K562 (cell line): Measurements from ENCODE around the gene ASIC3. TPM values are rescaled to one million over a fixed set of nuclear protein-coding genes. Genes with fewer than 3 reads are reported as not detected.
A peak's percentile ranks its signal among the peaks of the same experiment; 100 is the strongest.

Experiments
- DIDO1 ChIP-seq: fragments of 450-650 bp; IDR thresholded peaks from 2 replicates; pipeline ENCODE4 v1.6.1; 2016; ENCODE audit warnings: low read depth, missing biosample characterization, missing genetic modification characterization
- KAT7 ChIP-seq: sonication (generic); formaldehyde crosslinking; IDR thresholded peaks from 2 replicates; pipeline ENCODE4 v1.8.0; 2022; ENCODE audit warnings: missing genetic modification reagents, mild to moderate bottlenecking, borderline replicate concordance
- ZNF124 ChIP-seq: sonication (generic); formaldehyde crosslinking; IDR thresholded peaks from 2 replicates; pipeline ENCODE4 v1.8.1; 2022; ENCODE audit warnings: missing genetic modification reagents
- polyA plus RNA-seq, 8 experiments: library from polyadenylated mRNA; depleted of rRNA in 4 of 8; stranded (reverse) in 5 of 8; unstranded in 3 of 8; fragments of >200 nt; fragmentation: Nextera tagmentation in 2 of 8; fragmentation: Illumina TruSeq in 1 of 8; extraction: Ambion mirVana in 2 of 8; extraction: Trizol in 1 of 8; gene quantifications; 2 replicates each; pipeline versions ENCODE4 v1.2.1 to v1.2.3, GENCODE V29; 2011 to 2014; ENCODE audit warnings: inconsistent platforms in 1 of 8, missing spikeins in 1 of 8
- total RNA-seq, 7 experiments: library from RNA; depleted of rRNA in 6 of 7; stranded (reverse); fragments of >200 nt in 6 of 7; fragmentation: Illumina TruSeq in 2 of 7; extraction: Trizol in 2 of 7; gene quantifications; 2 replicates each; pipeline versions ENCODE4 v1.2.1 to v1.2.3, GENCODE V29; 2011 to 2021; ENCODE audit warnings: low replicate concordance in 1 of 7
- TF ChIP-seq, protein P1 (sequence below): fragments of 450-650 bp; IDR thresholded peaks from 2 replicates; pipeline ENCODE4 v1.6.1; 2016; ENCODE audit warnings: mild to moderate bottlenecking, moderate library complexity
- TF ChIP-seq, protein P2 (sequence below), 2 experiments: IDR thresholded peaks; 2 replicates each; pipeline ENCODE4 v1.6.1; 2011; ENCODE audit warnings: borderline replicate concordance in 1 of 2, control low read depth in 1 of 2, low read depth in 1 of 2, low read length in 1 of 2, mild to moderate bottlenecking in 1 of 2, mixed read lengths in 1 of 2, moderate library complexity in 1 of 2; ENCODE audit not compliant: insufficient read depth in 1 of 2, insufficient read length in 1 of 2, poor library complexity in 1 of 2, severe bottlenecking in 1 of 2; ENCODE audit errors: extremely low read depth in 1 of 2
- TF ChIP-seq, protein P3 (sequence below): fragments of 250-450 bp; sonication (Bioruptor Pico); IDR thresholded peaks from 2 replicates; pipeline ENCODE4 v1.8.0; 2022; ENCODE audit warnings: moderate library complexity, mild to moderate bottlenecking, inconsistent platforms
- TF ChIP-seq, protein P4 (sequence below): fragments of 250-450 bp; sonication (Bioruptor Pico); IDR thresholded peaks from 2 replicates; pipeline ENCODE4 v1.5.0; 2020; ENCODE audit warnings: mild to moderate bottlenecking, borderline replicate concordance

ASIC3 gene
- total and polyA plus RNA-seq, 9 of the 15 experiments (the other 6 are each of a cell fraction or from before 2014, with no cell fraction given) = 0.11 to 5.0 (median 0.87) TPM

DNA sequence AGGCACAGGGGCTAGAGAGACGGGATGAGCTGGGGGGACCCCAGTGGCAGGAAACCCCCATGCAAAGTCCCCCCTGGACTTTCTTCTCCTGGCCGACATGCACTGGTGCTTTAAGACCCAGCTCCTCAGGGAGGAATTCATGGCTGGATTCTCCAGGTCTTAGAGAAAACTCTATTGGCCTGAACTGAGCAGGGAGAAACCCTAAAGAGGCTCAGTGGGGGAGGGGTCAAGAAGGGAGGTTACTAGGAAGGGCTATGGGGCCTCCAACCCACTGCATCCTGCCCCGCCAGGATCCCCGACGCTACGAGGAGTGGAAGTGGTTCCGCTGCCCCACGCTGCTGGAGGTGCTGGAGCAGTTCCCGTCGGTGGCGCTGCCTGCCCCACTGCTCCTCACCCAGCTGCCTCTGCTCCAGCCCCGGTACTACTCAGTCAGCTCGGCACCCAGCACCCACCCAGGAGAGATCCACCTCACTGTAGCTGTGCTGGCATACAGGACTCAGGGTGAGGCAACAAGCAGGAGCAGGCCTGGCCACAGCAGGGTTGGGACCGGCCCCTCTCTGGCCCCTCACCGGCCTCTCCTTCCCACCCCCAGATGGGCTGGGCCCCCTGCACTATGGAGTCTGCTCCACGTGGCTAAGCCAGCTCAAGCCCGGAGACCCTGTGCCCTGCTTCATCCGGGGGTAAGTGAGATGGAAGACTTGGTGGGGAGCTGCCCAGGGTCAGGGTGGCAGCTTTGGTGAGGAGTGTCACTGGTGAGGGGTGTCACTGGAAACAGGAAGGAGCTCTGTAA lies 37.8 kb upstream of the ASIC3 start (continued):
- TF ChIP-seq, protein P1, sequence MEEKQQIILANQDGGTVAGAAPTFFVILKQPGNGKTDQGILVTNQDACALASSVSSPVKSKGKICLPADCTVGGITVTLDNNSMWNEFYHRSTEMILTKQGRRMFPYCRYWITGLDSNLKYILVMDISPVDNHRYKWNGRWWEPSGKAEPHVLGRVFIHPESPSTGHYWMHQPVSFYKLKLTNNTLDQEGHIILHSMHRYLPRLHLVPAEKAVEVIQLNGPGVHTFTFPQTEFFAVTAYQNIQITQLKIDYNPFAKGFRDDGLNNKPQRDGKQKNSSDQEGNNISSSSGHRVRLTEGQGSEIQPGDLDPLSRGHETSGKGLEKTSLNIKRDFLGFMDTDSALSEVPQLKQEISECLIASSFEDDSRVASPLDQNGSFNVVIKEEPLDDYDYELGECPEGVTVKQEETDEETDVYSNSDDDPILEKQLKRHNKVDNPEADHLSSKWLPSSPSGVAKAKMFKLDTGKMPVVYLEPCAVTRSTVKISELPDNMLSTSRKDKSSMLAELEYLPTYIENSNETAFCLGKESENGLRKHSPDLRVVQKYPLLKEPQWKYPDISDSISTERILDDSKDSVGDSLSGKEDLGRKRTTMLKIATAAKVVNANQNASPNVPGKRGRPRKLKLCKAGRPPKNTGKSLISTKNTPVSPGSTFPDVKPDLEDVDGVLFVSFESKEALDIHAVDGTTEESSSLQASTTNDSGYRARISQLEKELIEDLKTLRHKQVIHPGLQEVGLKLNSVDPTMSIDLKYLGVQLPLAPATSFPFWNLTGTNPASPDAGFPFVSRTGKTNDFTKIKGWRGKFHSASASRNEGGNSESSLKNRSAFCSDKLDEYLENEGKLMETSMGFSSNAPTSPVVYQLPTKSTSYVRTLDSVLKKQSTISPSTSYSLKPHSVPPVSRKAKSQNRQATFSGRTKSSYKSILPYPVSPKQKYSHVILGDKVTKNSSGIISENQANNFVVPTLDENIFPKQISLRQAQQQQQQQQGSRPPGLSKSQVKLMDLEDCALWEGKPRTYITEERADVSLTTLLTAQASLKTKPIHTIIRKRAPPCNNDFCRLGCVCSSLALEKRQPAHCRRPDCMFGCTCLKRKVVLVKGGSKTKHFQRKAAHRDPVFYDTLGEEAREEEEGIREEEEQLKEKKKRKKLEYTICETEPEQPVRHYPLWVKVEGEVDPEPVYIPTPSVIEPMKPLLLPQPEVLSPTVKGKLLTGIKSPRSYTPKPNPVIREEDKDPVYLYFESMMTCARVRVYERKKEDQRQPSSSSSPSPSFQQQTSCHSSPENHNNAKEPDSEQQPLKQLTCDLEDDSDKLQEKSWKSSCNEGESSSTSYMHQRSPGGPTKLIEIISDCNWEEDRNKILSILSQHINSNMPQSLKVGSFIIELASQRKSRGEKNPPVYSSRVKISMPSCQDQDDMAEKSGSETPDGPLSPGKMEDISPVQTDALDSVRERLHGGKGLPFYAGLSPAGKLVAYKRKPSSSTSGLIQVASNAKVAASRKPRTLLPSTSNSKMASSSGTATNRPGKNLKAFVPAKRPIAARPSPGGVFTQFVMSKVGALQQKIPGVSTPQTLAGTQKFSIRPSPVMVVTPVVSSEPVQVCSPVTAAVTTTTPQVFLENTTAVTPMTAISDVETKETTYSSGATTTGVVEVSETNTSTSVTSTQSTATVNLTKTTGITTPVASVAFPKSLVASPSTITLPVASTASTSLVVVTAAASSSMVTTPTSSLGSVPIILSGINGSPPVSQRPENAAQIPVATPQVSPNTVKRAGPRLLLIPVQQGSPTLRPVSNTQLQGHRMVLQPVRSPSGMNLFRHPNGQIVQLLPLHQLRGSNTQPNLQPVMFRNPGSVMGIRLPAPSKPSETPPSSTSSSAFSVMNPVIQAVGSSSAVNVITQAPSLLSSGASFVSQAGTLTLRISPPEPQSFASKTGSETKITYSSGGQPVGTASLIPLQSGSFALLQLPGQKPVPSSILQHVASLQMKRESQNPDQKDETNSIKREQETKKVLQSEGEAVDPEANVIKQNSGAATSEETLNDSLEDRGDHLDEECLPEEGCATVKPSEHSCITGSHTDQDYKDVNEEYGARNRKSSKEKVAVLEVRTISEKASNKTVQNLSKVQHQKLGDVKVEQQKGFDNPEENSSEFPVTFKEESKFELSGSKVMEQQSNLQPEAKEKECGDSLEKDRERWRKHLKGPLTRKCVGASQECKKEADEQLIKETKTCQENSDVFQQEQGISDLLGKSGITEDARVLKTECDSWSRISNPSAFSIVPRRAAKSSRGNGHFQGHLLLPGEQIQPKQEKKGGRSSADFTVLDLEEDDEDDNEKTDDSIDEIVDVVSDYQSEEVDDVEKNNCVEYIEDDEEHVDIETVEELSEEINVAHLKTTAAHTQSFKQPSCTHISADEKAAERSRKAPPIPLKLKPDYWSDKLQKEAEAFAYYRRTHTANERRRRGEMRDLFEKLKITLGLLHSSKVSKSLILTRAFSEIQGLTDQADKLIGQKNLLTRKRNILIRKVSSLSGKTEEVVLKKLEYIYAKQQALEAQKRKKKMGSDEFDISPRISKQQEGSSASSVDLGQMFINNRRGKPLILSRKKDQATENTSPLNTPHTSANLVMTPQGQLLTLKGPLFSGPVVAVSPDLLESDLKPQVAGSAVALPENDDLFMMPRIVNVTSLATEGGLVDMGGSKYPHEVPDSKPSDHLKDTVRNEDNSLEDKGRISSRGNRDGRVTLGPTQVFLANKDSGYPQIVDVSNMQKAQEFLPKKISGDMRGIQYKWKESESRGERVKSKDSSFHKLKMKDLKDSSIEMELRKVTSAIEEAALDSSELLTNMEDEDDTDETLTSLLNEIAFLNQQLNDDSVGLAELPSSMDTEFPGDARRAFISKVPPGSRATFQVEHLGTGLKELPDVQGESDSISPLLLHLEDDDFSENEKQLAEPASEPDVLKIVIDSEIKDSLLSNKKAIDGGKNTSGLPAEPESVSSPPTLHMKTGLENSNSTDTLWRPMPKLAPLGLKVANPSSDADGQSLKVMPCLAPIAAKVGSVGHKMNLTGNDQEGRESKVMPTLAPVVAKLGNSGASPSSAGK = peak; percentile 78
- TF ChIP-seq, protein P2, sequence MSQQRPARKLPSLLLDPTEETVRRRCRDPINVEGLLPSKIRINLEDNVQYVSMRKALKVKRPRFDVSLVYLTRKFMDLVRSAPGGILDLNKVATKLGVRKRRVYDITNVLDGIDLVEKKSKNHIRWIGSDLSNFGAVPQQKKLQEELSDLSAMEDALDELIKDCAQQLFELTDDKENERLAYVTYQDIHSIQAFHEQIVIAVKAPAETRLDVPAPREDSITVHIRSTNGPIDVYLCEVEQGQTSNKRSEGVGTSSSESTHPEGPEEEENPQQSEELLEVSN (IDR thresholded peaks at IDR 0.05; ENCODE audit: borderline replicate concordance in 1 of 2, extremely low read depth in 1 of 2, insufficient read depth in 1 of 2, insufficient read length in 1 of 2, low read depth in 1 of 2, low read length in 1 of 2, poor library complexity in 1 of 2, severe bottlenecking in 1 of 2) = peak; percentile 52 to 69
- TF ChIP-seq, protein P3, sequence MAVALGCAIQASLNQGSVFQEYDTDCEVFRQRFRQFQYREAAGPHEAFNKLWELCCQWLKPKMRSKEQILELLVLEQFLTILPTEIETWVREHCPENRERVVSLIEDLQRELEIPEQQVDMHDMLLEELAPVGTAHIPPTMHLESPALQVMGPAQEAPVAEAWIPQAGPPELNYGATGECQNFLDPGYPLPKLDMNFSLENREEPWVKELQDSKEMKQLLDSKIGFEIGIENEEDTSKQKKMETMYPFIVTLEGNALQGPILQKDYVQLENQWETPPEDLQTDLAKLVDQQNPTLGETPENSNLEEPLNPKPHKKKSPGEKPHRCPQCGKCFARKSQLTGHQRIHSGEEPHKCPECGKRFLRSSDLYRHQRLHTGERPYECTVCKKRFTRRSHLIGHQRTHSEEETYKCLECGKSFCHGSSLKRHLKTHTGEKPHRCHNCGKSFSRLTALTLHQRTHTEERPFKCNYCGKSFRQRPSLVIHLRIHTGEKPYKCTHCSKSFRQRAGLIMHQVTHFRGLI (CRISPR knock-in tag) = 0 out of 2 replicates have a peak, but pooled peaks have one; percentile 23
- TF ChIP-seq, protein P4, sequence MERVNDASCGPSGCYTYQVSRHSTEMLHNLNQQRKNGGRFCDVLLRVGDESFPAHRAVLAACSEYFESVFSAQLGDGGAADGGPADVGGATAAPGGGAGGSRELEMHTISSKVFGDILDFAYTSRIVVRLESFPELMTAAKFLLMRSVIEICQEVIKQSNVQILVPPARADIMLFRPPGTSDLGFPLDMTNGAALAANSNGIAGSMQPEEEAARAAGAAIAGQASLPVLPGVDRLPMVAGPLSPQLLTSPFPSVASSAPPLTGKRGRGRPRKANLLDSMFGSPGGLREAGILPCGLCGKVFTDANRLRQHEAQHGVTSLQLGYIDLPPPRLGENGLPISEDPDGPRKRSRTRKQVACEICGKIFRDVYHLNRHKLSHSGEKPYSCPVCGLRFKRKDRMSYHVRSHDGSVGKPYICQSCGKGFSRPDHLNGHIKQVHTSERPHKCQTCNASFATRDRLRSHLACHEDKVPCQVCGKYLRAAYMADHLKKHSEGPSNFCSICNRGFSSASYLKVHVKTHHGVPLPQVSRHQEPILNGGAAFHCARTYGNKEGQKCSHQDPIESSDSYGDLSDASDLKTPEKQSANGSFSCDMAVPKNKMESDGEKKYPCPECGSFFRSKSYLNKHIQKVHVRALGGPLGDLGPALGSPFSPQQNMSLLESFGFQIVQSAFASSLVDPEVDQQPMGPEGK = no peak; the same call in 1 of the 2 replicates
- TF ChIP-seq DIDO1 (tag) (no peak), ZNF124 (CRISPR knock-in tag) (no peak), KAT7 (CRISPR knock-in tag) (peak; percentile 82; the same call in 1 of the 2 replicates)
